ENCODE results near the gene MESP1. TPM values are rescaled to one million over a fixed set of nuclear protein-coding genes. Genes with fewer than 3 reads are reported as not detected.

The MESP1 gene
- total RNA-seq, 1 experiment from 2014 or later = 8.8 TPM

GRCh38 chr15:89780601-89781000 lies 29.6 kb upstream of the MESP1 start:
- DNase-seq (ENCODE audit: low read depth, low spot score) = no peak
- Histone ChIP-seq H3K4me1 (ENCODE audit: control insufficient read depth in 1 of 2, insufficient read depth in 2 of 2, low read length in 2 of 2) (peaks cover 14 to 74% of the 10 kb centered on the region in 2 experiments), H2AFZ (ENCODE audit: low read depth, low read length, poor library complexity, severe bottlenecking) (no peak overlapping the region), H3K4me2 (ENCODE audit: low read length) (no peak overlapping the region), H3K79me2 (ENCODE audit: insufficient read depth, low read length) (no peaks in the 10 kb centered on the region), H3K27ac (ENCODE audit: low read depth, low read length) (no peak overlapping the region), H3K36me3 (ENCODE audit: control insufficient read depth in 1 of 2, insufficient read depth in 2 of 2, low read length in 2 of 2) (no peaks in the 10 kb centered on the region), H3K9ac (ENCODE audit: low read length) (no peak overlapping the region), H3K9me3 (ENCODE audit: control insufficient read depth in 1 of 2, insufficient read depth in 1 of 2, low read depth in 1 of 2, low read length in 2 of 2) (no peaks in the 10 kb centered on the region), H3K9me2 (ENCODE audit: insufficient read depth) (no peaks in the 10 kb centered on the region), H3K4me3 (replicated peaks in 1 of 2; ENCODE audit: low read depth in 1 of 2, low read length in 2 of 2) (no peak overlapping the region), H3K27me3 (ENCODE audit: insufficient read depth, low read length) (no peaks in the 10 kb centered on the region), H4K20me1 (ENCODE audit: insufficient read depth) (no peaks in the 10 kb centered on the region)
- TF ChIP-seq RAD21 (IDR thresholded peaks at IDR 0.05; ENCODE audit: low read depth) = no peak
- TF ChIP-seq CEBPB (IDR thresholded peaks at IDR 0.05; ENCODE audit: low read depth) = no peak
- intact Hi-C loops (cut with micrococcal nuclease) = no loop called here
- no TSS peak for BruUV-seq (replicated peaks)
- no peak for ATAC-seq
- POLR2A ChIA-PET = no interaction called here
- RAD21 ChIA-PET (ENCODE audit: low non-redundant PET in 1 of 2, low total read pairs in 2 of 2, uncharacterized antibody in 2 of 2, unreplicated experiment in 2 of 2) = no interaction called here
- CTCF ChIA-PET = interaction anchor here (1.4 kb wide), 1 partner anchor 20 kb away, joined by 5 read pairs; no protein-coding TSS in a partner anchor

- no peak for DNase-seq (ENCODE audit: low read depth, low spot score)
- no peak for ATAC-seq
- Histone ChIP-seq H3K36me3 (ENCODE audit: control insufficient read depth in 1 of 2, insufficient read depth in 2 of 2, low read length in 2 of 2) (no peaks in the 10 kb centered on the region), H3K79me2 (ENCODE audit: insufficient read depth, low read length) (no peaks in the 10 kb centered on the region), H4K20me1 (ENCODE audit: insufficient read depth) (no peaks in the 10 kb centered on the region), H3K9me2 (ENCODE audit: insufficient read depth) (no peaks in the 10 kb centered on the region), H3K9ac (ENCODE audit: low read length) (no peak overlapping the region), H3K4me3 (replicated peaks in 1 of 2; ENCODE audit: low read depth in 1 of 2, low read length in 2 of 2) (no peak overlapping the region), H3K27ac (ENCODE audit: low read depth, low read length) (no peak overlapping the region), H3K4me2 (ENCODE audit: low read length) (no peak overlapping the region), H3K9me3 (ENCODE audit: control insufficient read depth in 1 of 2, insufficient read depth in 1 of 2, low read depth in 1 of 2, low read length in 2 of 2) (no peaks in the 10 kb centered on the region), H3K4me1 (ENCODE audit: control insufficient read depth in 1 of 2, insufficient read depth in 2 of 2, low read length in 2 of 2) (peaks cover 12 to 57% of the 10 kb centered on the region in 2 experiments), H3K27me3 (ENCODE audit: insufficient read depth, low read length) (no peaks in the 10 kb centered on the region), H2AFZ (ENCODE audit: low read depth, low read length, poor library complexity, severe bottlenecking) (no peak overlapping the region)
- CTCF ChIA-PET = interaction anchor here (1.6 kb wide), 1 partner anchor 18 kb away, joined by 5 read pairs; no protein-coding TSS in a partner anchor
- BruUV-seq (replicated peaks) = no TSS peak
- RAD21 ChIA-PET (ENCODE audit: low non-redundant PET in 1 of 2, low total read pairs in 2 of 2, uncharacterized antibody in 2 of 2, unreplicated experiment in 2 of 2) = no interaction called here
- TF ChIP-seq SIN3A (IDR thresholded peaks at IDR 0.05; ENCODE audit: low read depth) = no peak
- TF ChIP-seq CEBPB (IDR thresholded peaks at IDR 0.05; ENCODE audit: low read depth) = no peak
- no peak for TF ChIP-seq ZBTB33 (IDR thresholded peaks at IDR 0.05; ENCODE audit: extremely low read depth, insufficient replicate concordance, low read length)
- no peak for TF ChIP-seq POLR2AphosphoS5 (IDR thresholded peaks at IDR 0.05; ENCODE audit: low read depth, low read length)
- TF ChIP-seq CTCF (IDR thresholded peaks at IDR 0.05 in 2 of 3, conservative IDR thresholded peaks at IDR 0.05 in 1 of 3; ENCODE audit: borderline replicate concordance in 1 of 3, insufficient read depth in 1 of 3, low read depth in 2 of 3, low read length in 2 of 3) = no peak
- TF ChIP-seq REST (IDR thresholded peaks at IDR 0.05; ENCODE audit: low read depth) = no peak
- TF ChIP-seq ZNF274 (IDR thresholded peaks at IDR 0.05; ENCODE audit: low read depth, low read length) = no peak
- TF ChIP-seq FOSL1 (IDR thresholded peaks at IDR 0.05; ENCODE audit: low read depth) = no peak
- no peak for TF ChIP-seq ATF3 (IDR thresholded peaks at IDR 0.05)
- no peak for TF ChIP-seq ELF1 (IDR thresholded peaks at IDR 0.05; ENCODE audit: borderline replicate concordance, low read depth)
- no peak for TF ChIP-seq EZH2phosphoT487 (IDR thresholded peaks at IDR 0.05; ENCODE audit: borderline replicate concordance)
- intact Hi-C loops (cut with micrococcal nuclease) = no loop called here
- POLR2A ChIA-PET = no interaction called here
These were observed 27.8 kb upstream of the MESP1 start for GRCh38 chr15:89778861-89779260.
